ENCODE data around the gene SCN8A.

Gene SCN8A

DNA sequence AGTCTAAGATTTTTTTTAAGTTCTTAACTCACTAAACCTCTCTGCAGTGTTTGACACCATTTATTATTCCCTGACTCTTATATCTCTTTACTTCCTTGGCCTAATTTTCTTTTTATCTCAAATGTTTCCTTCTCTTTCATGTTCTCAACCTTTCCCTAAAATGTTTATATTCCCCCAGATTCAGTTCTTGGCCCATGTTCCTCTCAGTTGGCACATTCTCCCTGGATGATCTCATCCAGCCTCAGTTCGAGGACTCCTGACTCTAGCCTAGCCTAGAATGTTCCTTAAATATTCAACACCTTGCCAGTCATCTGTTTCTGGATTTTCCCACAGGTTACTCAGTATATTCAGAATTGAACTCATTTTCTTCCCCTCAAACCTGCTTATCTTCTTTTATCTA lies 81.3 kb downstream of the SCN8A start:
- no peak for DNase-seq (ENCODE audit: low spot score)

DNA sequence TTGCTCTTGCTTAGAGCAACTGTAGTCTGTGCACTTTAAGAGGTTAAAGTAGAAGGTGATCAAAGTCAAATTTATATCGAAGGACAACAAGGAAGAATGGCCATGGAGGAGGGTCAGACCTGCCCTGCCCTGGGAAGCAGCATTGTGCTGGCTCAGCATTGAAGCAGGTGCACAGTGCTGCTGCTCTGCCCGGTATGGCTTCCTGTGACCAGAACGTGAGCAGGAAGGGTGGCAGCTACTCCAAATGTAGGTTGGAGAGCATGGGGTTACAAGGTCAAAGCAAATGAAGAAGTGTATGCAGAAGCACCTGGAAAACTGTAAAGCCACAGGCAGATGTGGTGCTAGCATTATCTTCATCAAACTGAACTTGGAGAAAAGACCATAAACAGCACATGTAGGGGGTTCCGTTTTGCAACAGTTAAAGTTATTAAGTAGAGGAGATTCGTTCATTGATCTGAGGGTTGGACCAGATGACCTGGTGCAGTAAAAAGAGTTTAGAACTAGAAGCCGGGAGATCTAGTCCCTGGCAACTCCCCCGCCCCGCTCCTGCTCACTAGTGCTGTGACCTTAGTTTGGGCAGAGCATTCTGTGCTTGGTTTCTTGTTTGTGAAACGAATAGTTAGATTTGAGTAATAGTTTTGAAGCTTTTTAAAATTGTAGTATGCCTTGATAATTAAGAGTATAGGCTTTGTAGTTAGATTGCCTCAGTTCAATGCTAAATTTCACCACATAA lies 84.2 kb downstream of the SCN8A start:
- no peak for DNase-seq (ENCODE audit: low spot score)

DNA sequence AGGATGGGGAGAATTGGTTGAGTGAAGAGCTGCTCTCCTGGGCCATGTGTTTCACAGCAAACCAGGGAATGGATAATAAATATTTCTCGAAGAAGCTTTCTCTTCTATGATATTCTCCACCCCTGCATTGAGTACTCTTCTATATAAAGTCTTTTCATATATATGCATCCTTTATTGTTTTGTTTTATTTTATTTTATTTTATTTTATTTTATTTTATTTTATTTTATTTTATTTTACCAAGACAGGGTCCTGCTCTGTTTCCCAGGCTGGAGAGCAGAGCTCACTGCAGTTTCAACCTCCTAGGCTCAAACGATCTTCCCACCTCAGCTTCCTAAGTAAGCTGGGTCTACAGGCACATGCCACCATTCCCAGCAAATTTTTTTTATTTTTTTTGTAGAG lies 85.8 kb downstream of the SCN8A start:
- no peak for DNase-seq (ENCODE audit: low spot score)

DNA sequence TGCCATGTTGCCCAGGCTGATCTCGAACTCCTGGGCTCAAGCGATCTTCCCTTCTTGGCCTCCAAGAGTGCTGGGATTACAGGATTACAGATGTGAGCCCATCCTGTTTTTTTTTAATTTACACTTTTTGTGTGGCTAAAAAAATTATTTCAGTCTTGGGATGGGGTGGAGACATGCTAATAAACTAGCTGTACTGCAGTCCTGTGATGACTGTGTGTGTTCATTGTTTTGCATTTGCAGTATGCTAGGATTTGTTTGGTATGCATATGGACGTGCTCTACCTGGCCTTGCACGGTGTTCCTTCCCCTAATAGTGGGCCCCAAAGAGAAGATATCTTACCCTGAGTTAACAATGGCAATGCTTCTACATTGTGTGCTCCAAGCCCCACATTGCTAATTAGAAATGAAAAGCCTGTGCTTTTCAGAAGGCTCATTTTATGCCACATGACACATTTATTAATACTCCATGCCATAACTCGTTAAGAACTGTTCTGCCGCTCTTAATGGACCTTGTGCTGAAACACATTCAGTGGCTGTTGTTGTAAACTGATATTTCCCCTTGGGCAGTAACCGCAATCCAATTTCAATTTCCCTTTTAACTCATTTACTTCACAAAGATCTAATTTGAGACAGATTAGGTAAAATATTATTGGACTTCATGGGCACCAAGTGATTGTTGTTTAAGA lies 86.4 kb downstream of the SCN8A start:
- no peak for DNase-seq (ENCODE audit: low spot score)

DNA sequence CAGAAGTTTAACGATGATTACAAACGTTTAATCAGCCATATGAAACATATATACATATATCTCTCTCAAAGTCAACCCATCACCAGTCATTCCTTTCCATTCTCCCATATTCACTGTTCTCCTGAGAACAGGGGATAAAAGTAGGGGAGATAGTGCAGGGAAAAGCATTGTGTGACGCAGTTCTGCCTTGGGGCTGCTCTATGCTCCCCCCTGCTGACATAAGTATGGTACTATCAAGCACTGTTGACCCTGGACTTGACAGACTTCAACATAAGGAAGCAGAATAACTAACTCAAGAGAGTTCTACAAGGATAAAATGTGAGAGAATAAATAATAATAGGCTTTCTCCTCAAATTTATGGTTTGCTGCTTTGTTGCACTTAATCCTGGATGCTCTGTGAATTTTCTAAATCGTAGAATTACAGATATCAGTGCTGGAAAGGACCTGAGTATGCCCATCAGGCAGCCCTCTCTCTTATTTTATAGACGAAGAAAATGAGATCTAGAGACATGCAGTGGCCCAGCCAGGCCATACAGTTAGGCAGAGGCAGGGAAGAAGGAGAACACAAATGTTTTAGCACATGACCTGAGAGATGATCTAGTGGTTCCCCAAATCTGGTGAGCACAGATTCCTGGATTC lies 87.2 kb downstream of the SCN8A start:
- DNase-seq (ENCODE audit: low spot score): peak; percentile 76

DNA sequence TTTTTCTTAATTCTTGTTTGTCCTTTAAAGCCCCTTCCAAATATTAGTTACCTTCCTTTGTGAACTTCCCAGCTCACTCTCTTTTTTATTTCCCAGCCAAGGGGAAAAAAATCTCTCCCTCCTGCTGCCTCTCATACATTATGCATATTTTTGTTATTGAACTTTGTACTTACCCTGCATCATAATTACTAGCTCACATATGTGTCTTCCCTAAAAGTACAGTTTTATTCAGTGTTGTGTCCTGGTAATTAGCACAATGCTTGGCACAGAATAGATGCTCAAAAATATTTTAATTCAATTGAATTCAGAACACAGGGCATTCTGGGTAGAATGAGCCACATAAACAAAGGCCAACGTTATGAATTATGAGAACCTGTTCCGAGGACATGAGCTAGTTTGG lies 91.9 kb downstream of the SCN8A start:
- no peak for DNase-seq (ENCODE audit: low spot score)

DNA sequence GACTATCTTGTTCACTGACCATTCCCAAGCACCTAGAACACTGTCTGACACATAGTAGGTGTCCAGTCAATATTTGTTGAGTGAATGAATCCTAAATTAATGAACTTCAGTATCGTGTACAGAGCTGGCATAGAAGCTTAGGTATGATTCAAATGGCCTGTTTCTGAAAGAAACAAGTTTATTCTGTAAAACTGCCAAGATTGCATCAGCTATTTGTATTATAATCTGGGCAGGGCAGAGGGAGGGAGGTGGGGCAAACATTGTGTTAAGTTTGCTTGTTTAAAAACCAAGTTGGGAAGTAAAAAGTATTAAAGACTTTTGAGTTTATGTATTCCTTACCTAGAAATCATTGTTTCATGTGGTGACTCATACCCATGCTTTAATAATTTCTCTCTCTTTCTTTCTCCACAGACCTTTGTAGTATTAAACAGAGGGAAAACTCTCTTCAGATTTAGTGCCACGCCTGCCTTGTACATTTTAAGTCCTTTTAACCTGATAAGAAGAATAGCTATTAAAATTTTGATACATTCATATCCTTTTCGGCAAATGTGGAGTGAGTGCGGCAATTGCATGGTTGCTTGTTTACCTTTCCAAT lies 92.8 kb downstream of the SCN8A start:
- DNase-seq (ENCODE audit: low spot score): no peak

DNA sequence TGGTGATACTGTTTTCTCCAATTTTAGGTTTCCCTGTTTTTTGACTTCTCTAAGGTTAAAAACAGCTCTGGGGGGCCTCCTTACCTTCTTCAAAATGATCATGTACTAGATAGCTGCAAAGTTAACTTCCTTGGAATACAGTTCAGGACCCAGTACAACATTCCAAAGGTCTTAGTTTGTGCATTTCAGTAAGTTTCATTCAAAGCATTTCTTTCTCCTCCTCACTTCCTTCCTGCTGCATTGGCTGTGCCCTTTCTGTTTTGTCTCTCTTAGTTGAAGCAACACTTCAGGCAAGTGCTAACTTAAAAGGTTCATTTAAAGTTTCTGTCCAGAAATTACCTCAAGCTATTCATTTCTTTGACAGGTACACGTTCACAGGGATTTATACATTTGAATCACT lies 95.7 kb downstream of the SCN8A start:
- no peak for DNase-seq (ENCODE audit: low spot score)

DNA sequence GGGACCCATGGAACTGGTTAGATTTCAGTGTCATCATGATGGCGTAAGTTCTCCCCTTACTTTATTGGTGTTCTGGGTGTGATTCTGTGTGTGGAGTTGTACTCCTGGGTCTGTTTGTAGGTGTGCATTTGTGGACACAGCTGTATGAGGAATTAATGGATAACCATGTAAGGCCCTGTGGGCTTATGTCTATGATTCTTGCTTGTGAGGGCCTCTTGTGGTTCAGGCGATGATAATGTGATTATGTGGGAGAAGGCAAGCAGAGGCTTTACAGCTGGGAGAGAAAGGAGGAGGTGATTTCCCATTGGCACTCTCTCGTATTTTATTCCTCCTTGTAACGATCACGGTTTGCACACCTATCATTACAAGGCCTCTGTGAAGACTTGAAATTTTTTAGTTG lies 96.1 kb downstream of the SCN8A start:
- no peak for DNase-seq (ENCODE audit: low spot score)

DNA sequence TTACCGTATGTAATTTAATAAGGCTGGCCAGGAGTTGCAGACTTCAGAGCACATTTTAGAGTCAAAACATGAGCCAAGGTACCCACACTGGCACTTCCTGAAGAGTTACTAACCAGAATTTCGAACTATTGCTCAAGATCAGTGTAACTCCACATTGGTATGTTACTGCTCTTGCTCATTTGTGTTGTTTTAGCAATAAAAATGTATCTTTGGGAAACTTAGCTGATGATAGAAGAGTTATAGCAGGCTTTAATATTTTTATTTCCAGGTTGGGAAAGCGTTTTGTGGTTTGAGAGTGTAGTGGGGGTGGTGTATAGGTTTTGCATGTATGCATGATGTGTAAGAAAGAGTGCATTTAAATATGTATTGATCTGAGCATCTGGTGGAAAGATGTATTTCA lies 96.6 kb downstream of the SCN8A start:
- DNase-seq (ENCODE audit: low spot score): no peak

DNA sequence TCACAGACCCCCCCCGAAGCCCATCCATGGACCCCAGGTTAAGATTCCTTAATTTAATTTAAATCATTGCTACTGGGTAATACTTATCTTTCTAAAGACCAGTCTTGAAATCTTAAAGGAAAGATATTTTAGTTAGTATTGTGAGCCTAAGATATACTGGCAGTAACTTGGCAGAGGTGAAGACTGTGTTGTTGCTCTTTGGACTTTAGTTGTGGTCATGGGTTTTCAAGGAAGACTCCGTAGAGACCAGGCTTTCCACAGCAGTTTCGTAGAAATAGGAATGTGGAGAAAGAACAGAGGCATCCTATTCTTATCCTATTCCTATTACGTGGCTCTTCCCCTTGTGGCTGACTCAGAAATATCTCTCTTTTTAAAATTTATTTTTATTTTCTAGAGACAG lies 99.0 kb downstream of the SCN8A start:
- no peak for DNase-seq (ENCODE audit: low spot score)

DNA sequence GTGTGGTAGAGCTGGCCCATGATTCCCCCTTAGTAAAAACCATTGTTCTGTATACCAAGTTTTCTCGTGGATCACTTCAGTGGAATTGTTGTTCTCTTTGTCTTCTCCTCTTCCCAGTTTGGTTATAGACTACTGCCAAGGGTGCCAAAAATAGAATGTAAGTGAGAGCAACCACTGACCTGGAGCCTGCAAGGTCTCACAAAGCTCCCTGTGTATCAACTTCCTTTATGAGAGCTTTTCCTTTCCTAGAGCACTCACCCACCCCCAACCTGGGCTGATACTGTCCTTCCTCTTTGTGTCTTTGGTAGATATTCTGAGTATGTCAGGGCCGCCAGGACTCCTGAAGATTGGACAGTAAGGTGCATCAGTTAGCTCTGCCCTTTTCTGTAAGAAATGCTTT lies 101.0 kb downstream of the SCN8A start:
- no peak for DNase-seq (ENCODE audit: low spot score)

DNA sequence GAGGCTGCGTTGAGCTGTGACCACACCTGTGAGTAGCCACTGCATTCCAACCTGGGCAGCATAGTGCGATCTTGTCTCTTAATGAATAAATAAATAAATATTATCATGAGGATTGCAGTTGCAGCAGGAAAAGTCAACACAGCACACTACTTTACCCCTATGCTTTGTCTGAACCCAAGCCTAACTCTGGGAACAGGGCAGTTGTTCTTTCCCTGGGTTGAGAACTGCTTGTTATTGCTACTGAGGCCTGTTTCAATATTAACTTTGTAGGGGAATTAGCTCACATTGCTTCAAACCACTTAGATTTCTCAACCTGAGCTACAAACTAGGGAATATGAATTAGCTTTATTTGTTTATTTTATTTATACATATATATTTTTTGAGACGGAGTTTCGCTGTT lies 102.5 kb downstream of the SCN8A start:
- DNase-seq (ENCODE audit: low spot score): no peak

DNA sequence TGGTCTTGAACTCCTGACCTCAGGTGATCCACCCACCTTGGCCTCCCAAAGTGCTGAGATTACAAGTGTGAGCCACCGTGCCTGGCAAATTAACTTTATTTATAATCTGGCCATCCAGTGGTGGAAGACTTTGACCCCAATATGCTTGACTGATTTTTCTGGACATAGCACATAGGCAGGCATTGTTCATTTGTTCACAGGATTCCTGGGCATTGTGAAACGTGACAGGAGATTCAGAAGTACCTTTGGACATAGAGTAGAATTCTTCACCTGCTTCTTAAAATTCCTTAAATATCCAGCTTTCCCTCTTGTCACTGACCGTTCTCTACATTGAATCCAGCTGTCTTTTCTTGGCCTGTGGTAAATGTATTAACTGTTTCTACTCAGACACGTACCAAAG lies 103.1 kb downstream of the SCN8A start:
- no peak for DNase-seq (ENCODE audit: low spot score)

DNA sequence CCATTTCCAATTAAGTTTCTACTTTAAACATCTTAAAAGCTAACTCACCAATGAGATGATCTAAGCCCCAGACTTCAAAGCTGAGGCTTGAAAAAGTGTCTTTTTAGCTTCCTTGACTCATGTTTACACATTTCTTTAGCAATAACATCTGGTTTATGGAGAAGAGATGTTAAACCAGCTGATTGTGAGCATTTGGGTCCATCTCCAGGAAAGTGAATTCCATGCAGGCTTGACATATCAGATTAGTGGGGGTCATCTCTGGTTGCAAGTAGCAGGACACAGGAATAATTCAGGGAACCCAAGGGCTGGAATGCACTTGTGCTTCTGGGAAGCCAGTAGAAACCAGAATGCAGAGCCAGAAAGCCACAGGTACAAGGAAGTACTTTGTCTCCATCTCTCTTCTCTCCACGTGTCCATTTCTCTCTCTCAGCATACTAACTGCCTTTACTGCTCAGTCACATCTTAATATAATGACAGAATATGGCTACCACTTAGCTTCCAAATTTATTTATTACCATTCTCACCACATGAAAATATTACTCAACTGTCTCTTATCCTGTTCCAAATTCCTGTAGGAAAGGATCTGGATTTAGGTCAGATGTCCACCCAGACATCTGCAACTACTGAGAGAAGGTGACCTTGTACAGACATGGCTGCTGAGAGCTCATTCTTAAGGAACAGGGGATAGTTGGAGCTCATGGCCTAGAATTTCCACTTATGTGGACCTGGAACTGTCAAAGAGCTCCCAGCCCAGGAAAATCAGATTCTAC lies 104.4 kb downstream of the SCN8A start:
- DNase-seq (ENCODE audit: low spot score): no peak

DNA sequence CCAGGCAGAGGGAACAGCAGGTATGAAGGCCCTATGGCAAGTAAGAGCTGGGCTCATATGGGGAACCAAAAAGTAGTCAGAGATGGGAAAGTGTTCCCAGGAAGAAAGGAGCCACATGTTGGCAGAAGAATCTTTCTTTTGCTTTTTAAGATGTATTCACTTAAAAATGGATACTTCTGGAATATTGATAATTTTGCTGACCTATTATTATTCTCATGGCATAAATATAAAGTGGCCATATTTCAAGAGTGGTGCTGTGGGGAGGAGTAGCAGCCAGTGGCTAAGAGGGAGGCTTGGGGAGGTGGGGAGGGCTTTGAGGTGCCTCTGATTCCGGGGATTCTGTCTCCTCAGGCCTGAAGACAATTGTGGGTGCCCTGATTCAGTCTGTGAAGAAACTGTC lies 108.2 kb downstream of the SCN8A start:
- DNase-seq (ENCODE audit: low spot score): no peak

DNA sequence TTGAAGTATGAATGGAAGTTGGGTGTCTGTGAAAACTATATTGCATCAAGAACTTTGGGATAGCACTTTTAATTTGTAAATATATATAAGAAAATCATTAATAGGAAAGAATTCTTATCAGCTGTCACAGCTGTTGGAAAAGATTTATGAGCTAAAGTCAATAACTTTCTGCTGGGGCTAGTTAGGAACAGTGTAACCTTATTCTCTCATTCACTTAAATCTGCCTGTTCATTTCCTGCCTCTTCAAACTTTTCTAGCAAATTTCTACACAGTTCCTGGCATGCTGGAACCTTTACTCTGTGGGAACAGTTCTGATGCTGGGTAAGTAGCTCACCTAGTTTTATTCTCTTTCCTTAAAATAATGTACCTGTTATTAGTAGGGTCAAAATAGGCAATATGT lies 109.9 kb downstream of the SCN8A start:
- DNase-seq (ENCODE audit: low spot score): no peak

DNA sequence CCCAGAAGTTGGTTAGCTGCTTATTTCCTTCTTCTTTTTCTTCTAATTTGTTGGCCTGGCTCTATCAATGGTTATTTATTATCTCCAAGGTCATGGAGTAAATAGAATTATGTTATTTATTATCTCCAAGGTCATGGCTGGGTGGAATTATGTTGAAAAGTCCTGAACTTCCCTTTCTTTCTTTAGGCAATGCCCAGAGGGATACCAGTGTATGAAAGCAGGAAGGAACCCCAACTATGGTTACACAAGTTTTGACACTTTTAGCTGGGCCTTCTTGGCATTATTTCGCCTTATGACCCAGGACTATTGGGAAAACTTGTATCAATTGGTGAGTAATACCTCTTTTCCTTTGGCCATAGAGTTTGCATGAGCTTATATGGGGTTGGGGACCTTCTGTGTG lies 111.6 kb downstream of the SCN8A start:
- no peak for DNase-seq (ENCODE audit: low spot score)

DNA sequence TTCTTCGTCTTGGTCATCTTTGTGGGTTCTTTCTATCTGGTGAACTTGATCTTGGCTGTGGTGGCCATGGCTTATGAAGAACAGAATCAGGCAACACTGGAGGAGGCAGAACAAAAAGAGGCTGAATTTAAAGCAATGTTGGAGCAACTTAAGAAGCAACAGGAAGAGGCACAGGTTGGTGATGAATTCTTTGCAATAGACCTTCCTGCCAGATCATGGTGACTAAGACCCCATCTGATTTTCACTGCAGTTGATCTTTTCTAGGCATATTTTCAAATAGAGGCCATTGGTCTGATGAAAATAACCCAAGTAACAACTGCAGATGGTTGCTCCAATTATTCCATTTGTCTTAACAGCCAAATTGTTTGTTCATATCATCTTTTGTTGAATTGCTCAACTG lies 114.4 kb downstream of the SCN8A start:
- no peak for DNase-seq (ENCODE audit: low spot score)

DNA sequence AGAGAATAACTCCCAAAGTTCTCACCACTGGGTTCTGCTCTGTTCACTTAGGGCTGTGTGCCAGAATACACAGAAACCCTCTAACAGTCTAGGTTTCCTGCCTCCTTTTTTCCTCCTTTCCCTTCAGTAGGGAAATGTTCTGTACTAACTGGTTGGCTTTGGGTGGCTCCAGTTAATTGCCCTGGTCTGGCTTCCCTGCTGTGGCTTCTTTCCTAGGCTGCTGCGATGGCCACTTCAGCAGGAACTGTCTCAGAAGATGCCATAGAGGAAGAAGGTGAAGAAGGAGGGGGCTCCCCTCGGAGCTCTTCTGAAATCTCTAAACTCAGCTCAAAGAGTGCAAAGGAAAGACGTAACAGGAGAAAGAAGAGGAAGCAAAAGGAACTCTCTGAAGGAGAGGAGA lies 115.2 kb downstream of the SCN8A start:
- no peak for DNase-seq (ENCODE audit: low spot score)

DNA sequence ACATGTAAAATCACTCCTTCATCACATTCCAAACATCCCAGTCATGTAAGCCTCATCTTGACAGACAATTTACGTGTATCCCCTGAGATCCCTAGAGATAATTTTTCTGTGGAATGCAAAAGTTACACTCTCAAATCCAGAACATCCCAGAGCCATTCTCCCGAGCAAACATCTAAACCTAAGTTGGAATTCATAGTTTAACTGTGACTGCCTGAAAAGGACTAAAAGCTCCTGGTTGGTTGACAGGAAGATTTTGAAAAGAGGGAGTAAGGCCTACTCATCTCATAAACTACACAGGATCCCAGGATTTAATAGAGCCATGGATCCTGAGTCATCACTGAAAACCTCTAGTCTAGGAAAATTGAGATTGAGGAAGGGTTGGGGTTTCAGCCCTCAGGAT lies 123.6 kb downstream of the SCN8A start:
- no peak for DNase-seq (ENCODE audit: low spot score)

DNA sequence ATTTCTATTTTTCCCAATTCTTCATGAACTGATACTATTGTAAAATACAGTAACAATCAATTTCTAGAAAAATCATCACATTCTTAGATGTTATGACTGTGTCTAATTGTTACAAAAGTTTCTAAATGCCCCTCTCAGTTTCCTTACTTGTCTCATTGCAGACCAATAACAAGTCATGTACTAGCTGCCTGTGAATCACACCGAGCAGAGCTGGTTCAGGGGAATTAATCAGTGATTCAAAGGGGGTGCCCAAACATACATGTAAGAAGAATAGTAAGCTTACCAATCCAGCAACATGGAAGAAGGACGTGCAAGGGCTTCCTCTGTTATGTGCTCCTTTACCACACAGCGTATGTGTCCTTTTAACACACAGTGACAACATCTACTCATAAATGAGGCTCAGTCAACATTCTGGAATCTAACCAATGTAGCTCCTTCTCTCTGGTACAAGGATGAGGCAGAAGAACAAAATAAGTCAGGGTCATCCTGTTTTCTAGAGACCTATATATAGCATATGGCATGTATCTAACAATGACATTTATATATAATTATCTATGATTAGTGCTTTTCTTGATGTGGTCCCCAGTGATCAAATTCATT lies 126.4 kb downstream of the SCN8A start:
- no peak for DNase-seq (ENCODE audit: low spot score)

Measured in iPS-NIHi11 (cell line).